Testis (tissue), 3 donors: ENCODE results near the gene AJUBA. TPM values are rescaled to one million over a fixed set of nuclear protein-coding genes. Genes with fewer than 3 reads are reported as not detected.

Experiments used
- DNase-seq: peaks from one replicate; pipeline ENCODE4 v3.0.0-alpha.2; 2019
- H3K27ac ChIP-seq, 2 donors: fragments of 200-600 bp; sonication (generic); one replicate each; pipeline ENCODE4 v1.5.1; 2019
- H3K27me3 ChIP-seq: fragments of 200-600 bp; sonication (generic); one replicate; pipeline ENCODE4 v1.5.1; 2019
- H3K36me3 ChIP-seq: fragments of 200-600 bp; sonication (generic); one replicate; pipeline ENCODE4 v1.5.1; 2017; ENCODE audit warnings: low read depth; ENCODE audit errors: missing control alignments
- H3K4me1 ChIP-seq: fragments of 200-600 bp; sonication (generic); one replicate; pipeline ENCODE4 v1.5.1; 2019
- H3K4me3 ChIP-seq, 2 donors: fragments of 200-600 bp; sonication (generic); one replicate each; pipeline ENCODE4 v1.5.1; 2017 to 2019
- H3K9me3 ChIP-seq: fragments of 200-600 bp; sonication (generic); one replicate; pipeline ENCODE4 v1.5.1; 2017
- CTCF ChIP-seq, 3 experiments: fragments of 450-650 bp in 2 of 3; fragments of 200-600 bp in 1 of 3; sonication (generic) in 1 of 3; IDR thresholded peaks; one replicate each; pipeline ENCODE4 v1.5.1; 2016 to 2019; ENCODE audit warnings: antibody characterized with exemption in 3 of 3, mild to moderate bottlenecking in 2 of 3, moderate library complexity in 1 of 3
- POLR2A ChIP-seq: fragments of 450-650 bp; IDR thresholded peaks from one replicate; pipeline ENCODE4 v1.6.1; 2017; ENCODE audit warnings: antibody characterized with exemption, mild to moderate bottlenecking, moderate library complexity
- WGBS, 2 donors: methylation state at CpG; one replicate each; pipeline ENCODE4 v1.1.5; 2018; 5-methylcytosine and 5-hydroxymethylcytosine counted together
- intact Hi-C: fragments of 100-400 bp; cut with DNase I; formaldehyde crosslinking; loops from one replicate; pipeline ENCODE4 v1.15.1; 2023; ENCODE audit warnings: low total_unique reads
- polyA plus RNA-seq: library from polyadenylated mRNA; stranded (reverse); fragments of 350-450 nt; fragmentation: Illumina TruSeq; extraction: RNeasy Lipid Tissue Mini Kit (QIAGEN cat#74804); gene quantifications from one replicate; pipeline ENCODE4 v1.2.3, GENCODE V29; 2014; ENCODE audit warnings: low read depth, low replicate concordance; ENCODE audit not compliant: insufficient read depth
- total RNA-seq, 2 donors: library from RNA; depleted of rRNA; stranded (reverse); fragments of >200 nt; gene quantifications; one replicate each; pipeline ENCODE4 v1.2.3, GENCODE V29; 2016

AJUBA gene
- total and polyA plus RNA-seq, 3 donors from 2014 or later = 11.3 to 12.8 (median 11.9) TPM

GRCh38 chr14:22995889-22996625 lies 13.7 kb upstream of the AJUBA start:
- H3K27ac ChIP-seq = no peak overlapping the region
- intact Hi-C loops = no loop called here

GRCh38 chr14:22994762-22995275 lies 12.5 kb upstream of the AJUBA start:
- 14 to 21% methylated on average over 4 of the region's 4 CpGs for WGBS, 2 donors
- intact Hi-C loops = no loop called here
- H3K27ac ChIP-seq = no peak overlapping the region
- peak; percentile 66 for DNase-seq
- TF ChIP-seq CTCF (IDR thresholded peaks at IDR 0.05) (peak; percentile 26 to 40 (median 28)), POLR2A (no peak)
- peaks cover 3% of the 10 kb centered on the region for H3K4me1 ChIP-seq
- no peak overlapping the region for H3K4me3 ChIP-seq
- H3K36me3 ChIP-seq = no peaks in the 10 kb centered on the region
- H3K27me3 ChIP-seq = no peaks in the 10 kb centered on the region
- no peaks in the 10 kb centered on the region for H3K9me3 ChIP-seq

More at GRCh38 chr14:22995889-22996625, 13.7 kb upstream of the AJUBA start:
- no peaks in the 10 kb centered on the region for H3K36me3 ChIP-seq
- H3K9me3 ChIP-seq = no peaks in the 10 kb centered on the region
- peaks cover 3% of the 10 kb centered on the region for H3K4me1 ChIP-seq
- no peaks in the 10 kb centered on the region for H3K27me3 ChIP-seq
- TF ChIP-seq CTCF (IDR thresholded peaks at IDR 0.05) (no peak), POLR2A (no peak)
- no peak overlapping the region for H3K4me3 ChIP-seq
- no peak for DNase-seq
- WGBS, 2 donors = 94 to 98% methylated on average over 9 of the region's 9 CpGs

GRCh38 chr14:22993517-22993916 lies 11.2 kb upstream of the AJUBA start:
- DNase-seq = no peak
- intact Hi-C loops = no loop called here
- Histone ChIP-seq H3K4me3 (no peak overlapping the region), H3K27ac (no peak overlapping the region), H3K36me3 (no peaks in the 10 kb centered on the region), H3K9me3 (no peaks in the 10 kb centered on the region), H3K27me3 (no peaks in the 10 kb centered on the region), H3K4me1 (peaks cover 3% of the 10 kb centered on the region)
- TF ChIP-seq POLR2A (no peak), CTCF (IDR thresholded peaks at IDR 0.05) (no peak)

- H3K27me3 ChIP-seq = no peaks in the 10 kb centered on the region
- H3K27ac ChIP-seq = no peak overlapping the region
- no peak for TF ChIP-seq POLR2A
- TF ChIP-seq CTCF (IDR thresholded peaks at IDR 0.05) = no peak
- H3K36me3 ChIP-seq = no peaks in the 10 kb centered on the region
- intact Hi-C loops = no loop called here
- no peaks in the 10 kb centered on the region for H3K9me3 ChIP-seq
- DNase-seq = no peak
- H3K4me1 ChIP-seq = peaks cover 3% of the 10 kb centered on the region
- no peak overlapping the region for H3K4me3 ChIP-seq
- WGBS, 2 donors = 96 to 97% methylated on average over 8 of the region's 8 CpGs
These were observed 9.5 kb upstream of the AJUBA start for GRCh38 chr14:22991852-22992251.

GRCh38 chr14:22987291-22987690 lies 4.9 kb upstream of the AJUBA start:
- no peak for DNase-seq
- Histone ChIP-seq H3K27me3 (no peaks in the 10 kb centered on the region), H3K9me3 (no peaks in the 10 kb centered on the region), H3K36me3 (no peaks in the 10 kb centered on the region), H3K4me3 (no peak overlapping the region), H3K27ac (no peak overlapping the region), H3K4me1 (no peaks in the 10 kb centered on the region)
- whole genome bisulfite sequencing, 2 donors = 84 to 89% methylated on average over 7 to 8 of the region's 8 CpGs
- intact Hi-C loops = loop anchor here (5.0 kb wide), 1 partner anchor 70 kb away; the partner anchor contains the start of gene CDH24
- TF ChIP-seq CTCF (IDR thresholded peaks at IDR 0.05) (no peak), POLR2A (no peak)
